ENCODE results near the gene IMMP2L.
"Not testable (repeated sequence)": the region's sequence is repeated elsewhere in the genome, so short reads cannot be mapped to it uniquely, and the experiment has no call there.

The IMMP2L gene

GRCh38 chr7:111483078-111483477 is 79.2 kb downstream of the IMMP2L start:
- Histone ChIP-seq H3K36me3 (ENCODE audit: control insufficient read depth in 2 of 2, insufficient read depth in 2 of 2, low read length in 2 of 2) (no peaks in the 10 kb centered on the region), H3K9me3 (ENCODE audit: control insufficient read depth in 2 of 2, low read length in 2 of 2) (no peaks in the 10 kb centered on the region), H3K27ac (ENCODE audit: low read length) (no peak overlapping the region), H3K9ac (ENCODE audit: low read length in 2 of 2) (no peak overlapping the region), H3K27me3 (ENCODE audit: control insufficient read depth in 1 of 2, insufficient read depth in 2 of 2, low read length in 2 of 2) (no peaks in the 10 kb centered on the region), H3K4me3 (ENCODE audit: low read length in 2 of 2) (no peak overlapping the region), H3K4me1 (ENCODE audit: control insufficient read depth, insufficient read depth, low read length) (no peaks in the 10 kb centered on the region)

GRCh38 chr7:111477462-111478225 is 84.6 kb downstream of the IMMP2L start:
- no peak overlapping the region for H3K9ac ChIP-seq (ENCODE audit: low read length in 2 of 2)
- no peak overlapping the region for H3K27ac ChIP-seq (ENCODE audit: low read length)
- H3K4me3 ChIP-seq (ENCODE audit: low read length in 2 of 2): no peak overlapping the region
- no peaks in the 10 kb centered on the region for H3K9me3 ChIP-seq (ENCODE audit: control insufficient read depth in 2 of 2, low read length in 2 of 2)
- no peaks in the 10 kb centered on the region for H3K36me3 ChIP-seq (ENCODE audit: control insufficient read depth in 2 of 2, insufficient read depth in 2 of 2, low read length in 2 of 2)
- H3K27me3 ChIP-seq (ENCODE audit: control insufficient read depth in 1 of 2, insufficient read depth in 2 of 2, low read length in 2 of 2): no peaks in the 10 kb centered on the region
- H3K4me1 ChIP-seq (ENCODE audit: control insufficient read depth, insufficient read depth, low read length): no peaks in the 10 kb centered on the region

DNA sequence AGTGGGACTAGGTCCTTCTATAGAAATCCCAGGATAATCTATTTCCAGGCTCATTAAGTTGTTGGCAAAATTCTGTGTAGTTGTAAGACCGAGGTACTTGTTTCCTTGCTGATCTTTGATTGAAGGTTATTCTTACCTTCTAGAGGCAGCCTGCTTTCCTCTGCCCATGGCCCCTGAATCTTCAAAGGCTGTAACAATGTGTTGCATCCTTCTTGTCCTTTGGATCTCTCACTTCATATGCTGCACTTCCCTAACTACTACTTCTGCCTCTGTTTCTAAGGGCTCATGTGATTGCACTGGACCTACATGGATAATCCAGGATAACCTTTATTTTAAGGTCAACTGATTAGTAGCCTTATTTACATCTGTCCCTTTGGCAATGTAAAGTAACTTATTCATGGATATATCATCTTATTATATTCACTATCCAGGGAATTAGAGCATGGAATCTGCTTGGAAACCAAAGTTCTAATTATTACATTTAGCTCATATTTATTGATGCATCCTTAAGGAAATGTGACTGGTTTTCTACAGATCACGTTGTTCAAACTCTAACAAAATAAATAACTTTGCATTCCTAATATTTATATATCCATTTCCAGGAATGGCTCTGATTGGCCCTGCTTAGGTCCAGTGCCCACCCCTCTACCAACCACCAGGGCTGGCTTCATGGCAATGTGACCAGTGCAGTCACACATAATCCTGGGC is 85.6 kb downstream of the IMMP2L start:
- H3K9ac ChIP-seq (ENCODE audit: low read length in 2 of 2): no peak overlapping the region
- H3K4me1 ChIP-seq (ENCODE audit: control insufficient read depth, insufficient read depth, low read length): no peaks in the 10 kb centered on the region
- H3K4me3 ChIP-seq (ENCODE audit: low read length in 2 of 2): no peak overlapping the region
- H3K27ac ChIP-seq (ENCODE audit: low read length): no peak overlapping the region
- no peaks in the 10 kb centered on the region for H3K9me3 ChIP-seq (ENCODE audit: control insufficient read depth in 2 of 2, low read length in 2 of 2)
- H3K36me3 ChIP-seq (ENCODE audit: control insufficient read depth in 2 of 2, insufficient read depth in 2 of 2, low read length in 2 of 2): no peaks in the 10 kb centered on the region
- no peaks in the 10 kb centered on the region for H3K27me3 ChIP-seq (ENCODE audit: control insufficient read depth in 1 of 2, insufficient read depth in 2 of 2, low read length in 2 of 2)

DNA sequence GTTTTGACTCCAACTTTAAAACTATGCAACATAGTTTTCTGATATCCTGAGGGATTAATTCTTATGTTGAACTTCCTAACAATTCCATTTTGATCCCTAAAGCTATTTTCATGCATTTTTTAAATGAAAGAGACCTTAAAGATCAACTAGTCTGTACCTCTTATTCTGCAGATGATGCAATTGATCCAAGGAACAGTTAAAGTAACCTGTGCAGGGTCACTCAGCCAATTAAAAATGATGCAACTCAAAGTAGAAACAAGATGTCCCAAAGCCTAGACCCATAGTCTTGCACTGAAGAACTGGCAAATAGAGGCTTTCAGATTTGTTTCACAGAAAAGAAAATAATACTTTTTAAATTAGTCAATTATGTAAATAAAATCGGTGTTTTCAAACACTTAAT is 86.3 kb downstream of the IMMP2L start:
- Histone ChIP-seq H3K27ac (ENCODE audit: low read length) (no peak overlapping the region), H3K27me3 (ENCODE audit: control insufficient read depth in 1 of 2, insufficient read depth in 2 of 2, low read length in 2 of 2) (no peaks in the 10 kb centered on the region), H3K9me3 (ENCODE audit: control insufficient read depth in 2 of 2, low read length in 2 of 2) (no peaks in the 10 kb centered on the region), H3K36me3 (ENCODE audit: control insufficient read depth in 2 of 2, insufficient read depth in 2 of 2, low read length in 2 of 2) (no peaks in the 10 kb centered on the region), H3K4me3 (ENCODE audit: low read length in 2 of 2) (no peak overlapping the region), H3K9ac (ENCODE audit: low read length in 2 of 2) (no peak overlapping the region), H3K4me1 (ENCODE audit: control insufficient read depth, insufficient read depth, low read length) (no peaks in the 10 kb centered on the region)

- Histone ChIP-seq H3K36me3 (ENCODE audit: control insufficient read depth in 2 of 2, insufficient read depth in 2 of 2, low read length in 2 of 2) (no peaks in the 10 kb centered on the region), H3K4me3 (ENCODE audit: low read length in 2 of 2) (no peak overlapping the region), H3K9me3 (ENCODE audit: control insufficient read depth in 2 of 2, low read length in 2 of 2) (no peaks in the 10 kb centered on the region), H3K4me1 (ENCODE audit: control insufficient read depth, insufficient read depth, low read length) (no peaks in the 10 kb centered on the region), H3K27ac (ENCODE audit: low read length) (no peak overlapping the region), H3K27me3 (ENCODE audit: control insufficient read depth in 1 of 2, insufficient read depth in 2 of 2, low read length in 2 of 2) (no peaks in the 10 kb centered on the region), H3K9ac (ENCODE audit: low read length in 2 of 2) (no peak overlapping the region)
Observed at GRCh38 chr7:111475419-111475748, 86.9 kb downstream of the IMMP2L start.

GRCh38 chr7:111474723-111475418 is 87.4 kb downstream of the IMMP2L start:
- no peaks in the 10 kb centered on the region for H3K36me3 ChIP-seq (ENCODE audit: control insufficient read depth in 2 of 2, insufficient read depth in 2 of 2, low read length in 2 of 2)
- no peaks in the 10 kb centered on the region for H3K4me1 ChIP-seq (ENCODE audit: control insufficient read depth, insufficient read depth, low read length)
- no peaks in the 10 kb centered on the region for H3K27me3 ChIP-seq (ENCODE audit: control insufficient read depth in 1 of 2, insufficient read depth in 2 of 2, low read length in 2 of 2)
- no peak overlapping the region for H3K27ac ChIP-seq (ENCODE audit: low read length)
- no peak overlapping the region for H3K9ac ChIP-seq (ENCODE audit: low read length in 2 of 2)
- no peaks in the 10 kb centered on the region for H3K9me3 ChIP-seq (ENCODE audit: control insufficient read depth in 2 of 2, low read length in 2 of 2)
- no peak overlapping the region for H3K4me3 ChIP-seq (ENCODE audit: low read length in 2 of 2)

- Histone ChIP-seq H3K36me3 (ENCODE audit: control insufficient read depth in 2 of 2, insufficient read depth in 2 of 2, low read length in 2 of 2) (no peaks in the 10 kb centered on the region), H3K4me1 (ENCODE audit: control insufficient read depth, insufficient read depth, low read length) (no peaks in the 10 kb centered on the region), H3K4me3 (ENCODE audit: low read length in 2 of 2) (no peak overlapping the region), H3K9me3 (ENCODE audit: control insufficient read depth in 2 of 2, low read length in 2 of 2) (no peaks in the 10 kb centered on the region), H3K9ac (ENCODE audit: low read length in 2 of 2) (no peak overlapping the region), H3K27me3 (ENCODE audit: control insufficient read depth in 1 of 2, insufficient read depth in 2 of 2, low read length in 2 of 2) (no peaks in the 10 kb centered on the region), H3K27ac (ENCODE audit: low read length) (no peak overlapping the region)
Observed at GRCh38 chr7:111473449-111474198, 88.7 kb downstream of the IMMP2L start.

DNA sequence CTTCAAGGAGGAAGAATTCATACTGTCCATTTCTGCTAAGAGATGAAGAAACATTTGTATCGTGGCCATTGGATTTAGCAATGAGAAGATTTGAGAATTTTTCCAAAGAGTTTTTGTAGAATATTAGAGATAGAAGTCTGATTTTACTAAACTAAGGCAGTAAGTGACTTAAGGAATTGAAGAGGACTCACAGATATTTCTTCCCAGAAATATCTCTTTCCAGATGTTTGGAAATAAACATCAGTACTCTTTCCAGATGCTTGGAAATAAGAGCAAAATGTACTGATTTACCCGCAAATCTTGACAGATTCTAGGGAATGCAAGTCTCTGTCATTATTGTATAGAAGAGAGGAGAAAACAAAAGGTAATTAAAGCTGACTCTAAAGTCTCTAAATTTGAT is 91.3 kb downstream of the IMMP2L start:
- Histone ChIP-seq H3K27ac (ENCODE audit: low read length) (no peak overlapping the region), H3K4me1 (ENCODE audit: control insufficient read depth, insufficient read depth, low read length) (no peaks in the 10 kb centered on the region), H3K27me3 (ENCODE audit: control insufficient read depth in 1 of 2, insufficient read depth in 2 of 2, low read length in 2 of 2) (no peaks in the 10 kb centered on the region), H3K9me3 (ENCODE audit: control insufficient read depth in 2 of 2, low read length in 2 of 2) (no peaks in the 10 kb centered on the region), H3K9ac (ENCODE audit: low read length in 2 of 2) (no peak overlapping the region), H3K36me3 (ENCODE audit: control insufficient read depth in 2 of 2, insufficient read depth in 2 of 2, low read length in 2 of 2) (no peaks in the 10 kb centered on the region), H3K4me3 (ENCODE audit: low read length in 2 of 2) (no peak overlapping the region)

GRCh38 chr7:111469894-111470293 is 92.4 kb downstream of the IMMP2L start:
- not testable (repeated sequence) for H3K9ac ChIP-seq (ENCODE audit: low read length in 2 of 2); H3K36me3 ChIP-seq (ENCODE audit: control insufficient read depth in 2 of 2, insufficient read depth in 2 of 2, low read length in 2 of 2); H3K4me1 ChIP-seq (ENCODE audit: control insufficient read depth, insufficient read depth, low read length); H3K4me3 ChIP-seq (ENCODE audit: low read length in 2 of 2); H3K27me3 ChIP-seq (ENCODE audit: control insufficient read depth in 1 of 2, insufficient read depth in 2 of 2, low read length in 2 of 2); H3K9me3 ChIP-seq (ENCODE audit: control insufficient read depth in 2 of 2, low read length in 2 of 2); H3K27ac ChIP-seq (ENCODE audit: low read length)

- H3K9me3 ChIP-seq (ENCODE audit: control insufficient read depth in 2 of 2, low read length in 2 of 2); H3K9ac ChIP-seq (ENCODE audit: low read length in 2 of 2); H3K27ac ChIP-seq (ENCODE audit: low read length); H3K4me1 ChIP-seq (ENCODE audit: control insufficient read depth, insufficient read depth, low read length); H3K4me3 ChIP-seq (ENCODE audit: low read length in 2 of 2); H3K36me3 ChIP-seq (ENCODE audit: control insufficient read depth in 2 of 2, insufficient read depth in 2 of 2, low read length in 2 of 2); H3K27me3 ChIP-seq (ENCODE audit: control insufficient read depth in 1 of 2, insufficient read depth in 2 of 2, low read length in 2 of 2): not testable (repeated sequence)
Observed at GRCh38 chr7:111465774-111466173, 96.5 kb downstream of the IMMP2L start.
